ENCODE measurements around the gene EPHB4. TPM values are rescaled to one million over a fixed set of nuclear protein-coding genes. Genes with fewer than 3 reads are reported as not detected.
"Not testable (repeated sequence)": the region's sequence is repeated elsewhere in the genome, so short reads cannot be mapped to it uniquely, and the experiment has no call there.

EPHB4 gene
- total and polyA plus RNA-seq, 12 donors = 13.8 to 41.6 (median 21.0) TPM

- no peak for TF ChIP-seq CTCF (IDR thresholded peaks at IDR 0.05)
- no peak for ATAC-seq
- Histone ChIP-seq H3K9me3 (no peaks in the 10 kb centered on the region), H3K27me3 (peaks cover 0 to 21% (median 4%) of the 10 kb centered on the region in 7 donors), H3K4me3 (no peak overlapping the region), H3K36me3 (no peaks in the 10 kb centered on the region), H3K4me1 (no peaks in the 10 kb centered on the region), H3K27ac (no peak overlapping the region)
- no peak for DNase-seq
- intact Hi-C loops (cut with DNase I) = no loop called here
- WGBS, 2 donors = 58 to 61% methylated on average over 14 of the region's 14 CpGs
These were observed 63.7 kb downstream of the EPHB4 start for GRCh38 chr7:100763556-100764140.

- 80 to 83% methylated on average over 5 of the region's 5 CpGs for WGBS, 2 donors
- peaks cover 0 to 21% (median 4%) of the 10 kb centered on the region in 7 donors for H3K27me3 ChIP-seq
- H3K27ac ChIP-seq; H3K4me1 ChIP-seq; ATAC-seq; H3K9me3 ChIP-seq; DNase-seq; intact Hi-C loops (cut with DNase I); H3K36me3 ChIP-seq; H3K4me3 ChIP-seq: not testable (repeated sequence)
These were observed 64.5 kb downstream of the EPHB4 start for GRCh38 chr7:100762841-100763240.

- ATAC-seq = no peak
These were observed 67.8 kb downstream of the EPHB4 start for GRCh38 chr7:100759357-100760171.

GRCh38 chr7:100753750-100754149, 73.6 kb downstream of the EPHB4 start:
- ATAC-seq = no peak
- 93 to 94% methylated on average over 3 of the region's 3 CpGs for WGBS, 2 donors
- Histone ChIP-seq H3K4me1 (no peaks in the 10 kb centered on the region), H3K9me3 (no peaks in the 10 kb centered on the region), H3K27me3 (peaks cover 0 to 38% (median 22%) of the 10 kb centered on the region in 7 donors), H3K4me3 (no peak overlapping the region), H3K27ac (no peak overlapping the region), H3K36me3 (no peaks in the 10 kb centered on the region)
- TF ChIP-seq CTCF (IDR thresholded peaks at IDR 0.05) = no peak
- DNase-seq = no peak
- intact Hi-C loops (cut with DNase I) = no loop called here

More at GRCh38 chr7:100759357-100760171, 67.8 kb downstream of the EPHB4 start:
- no peaks in the 10 kb centered on the region for H3K9me3 ChIP-seq
- WGBS, 2 donors = 71 to 74% methylated on average over 19 of the region's 19 CpGs
- H3K27me3 ChIP-seq = peaks cover 0 to 21% (median 0%) of the 10 kb centered on the region in 7 donors
- H3K4me1 ChIP-seq = no peaks in the 10 kb centered on the region
- H3K4me3 ChIP-seq = no peak overlapping the region
- no peak for DNase-seq
- no peaks in the 10 kb centered on the region for H3K36me3 ChIP-seq
- no peak overlapping the region for H3K27ac ChIP-seq
- TF ChIP-seq CTCF (IDR thresholded peaks at IDR 0.05) = no peak
- intact Hi-C loops (cut with DNase I) = no loop called here

GRCh38 chr7:100752994-100753393, 74.3 kb downstream of the EPHB4 start:
- ATAC-seq (no peak), DNase-seq (no peak)
- no peaks in the 10 kb centered on the region for H3K4me1 ChIP-seq
- 78 to 85% methylated on average over 5 of the region's 5 CpGs for WGBS, 2 donors
- intact Hi-C loops (cut with DNase I) = no loop called here
- no peak overlapping the region for H3K4me3 ChIP-seq
- no peak for TF ChIP-seq CTCF (IDR thresholded peaks at IDR 0.05)
- H3K9me3 ChIP-seq = no peaks in the 10 kb centered on the region
- peaks cover 0 to 40% (median 30%) of the 10 kb centered on the region in 7 donors for H3K27me3 ChIP-seq
- no peak overlapping the region for H3K27ac ChIP-seq
- no peaks in the 10 kb centered on the region for H3K36me3 ChIP-seq
